Inflammatory macrophage (primary cell): ENCODE results near the gene APOL1.

Source experiments
- DNase-seq, 2 donors: peaks; one replicate each; pipeline ENCODE4 v3.0.0-alpha.2; 2020 to 2022

Gene APOL1

GRCh38 chr22:36293606-36294292 lies 40.8 kb downstream of the APOL1 start:
- no peak for DNase-seq

GRCh38 chr22:36294293-36294620 lies 41.3 kb downstream of the APOL1 start:
- DNase-seq: no peak

- no peak for DNase-seq
Observed at GRCh38 chr22:36294801-36295200, 41.9 kb downstream of the APOL1 start.

GRCh38 chr22:36295247-36295646 lies 42.3 kb downstream of the APOL1 start:
- DNase-seq: no peak

GRCh38 chr22:36296690-36297089 lies 43.8 kb downstream of the APOL1 start:
- DNase-seq: no peak

GRCh38 chr22:36297568-36297967 lies 44.6 kb downstream of the APOL1 start:
- no peak for DNase-seq

- no peak for DNase-seq
Observed at GRCh38 chr22:36298118-36298517, 45.2 kb downstream of the APOL1 start.

GRCh38 chr22:36298601-36299000 lies 45.7 kb downstream of the APOL1 start:
- no peak for DNase-seq

GRCh38 chr22:36299295-36299694 lies 46.4 kb downstream of the APOL1 start:
- DNase-seq: no peak

- DNase-seq: no peak
Observed at GRCh38 chr22:36299911-36300310, 47.0 kb downstream of the APOL1 start.

GRCh38 chr22:36300396-36301212 lies 47.7 kb downstream of the APOL1 start:
- no peak for DNase-seq

GRCh38 chr22:36301384-36301828 lies 48.5 kb downstream of the APOL1 start:
- peak; percentile 55 to 64 for DNase-seq

GRCh38 chr22:36301851-36302250 lies 48.9 kb downstream of the APOL1 start:
- no peak for DNase-seq

GRCh38 chr22:36302439-36303114 lies 49.6 kb downstream of the APOL1 start:
- DNase-seq: no peak

- no peak for DNase-seq
Observed at GRCh38 chr22:36303115-36303467, 50.2 kb downstream of the APOL1 start.

GRCh38 chr22:36303874-36304273 lies 50.9 kb downstream of the APOL1 start:
- no peak for DNase-seq

GRCh38 chr22:36304429-36304828 lies 51.5 kb downstream of the APOL1 start:
- DNase-seq: no peak

GRCh38 chr22:36305813-36306212 lies 52.9 kb downstream of the APOL1 start:
- DNase-seq: no peak

GRCh38 chr22:36306227-36306626 lies 53.3 kb downstream of the APOL1 start:
- DNase-seq: no peak

GRCh38 chr22:36308880-36309279 lies 55.9 kb downstream of the APOL1 start:
- DNase-seq: no peak

GRCh38 chr22:36311386-36312085 lies 58.6 kb downstream of the APOL1 start:
- no peak for DNase-seq

- no peak for DNase-seq
Observed at GRCh38 chr22:36315325-36315724, 62.4 kb downstream of the APOL1 start.

GRCh38 chr22:36316419-36316818 lies 63.5 kb downstream of the APOL1 start:
- DNase-seq: no peak
